IPS DF 4.7 (cell line): ENCODE results near the gene HAPLN1.

Source experiments
- DNase-seq: peaks from one replicate; pipeline ENCODE4 v3.0.0-alpha.2; 2013; ENCODE audit warnings: low spot score; ENCODE audit errors: extremely low read depth

Gene HAPLN1

DNA sequence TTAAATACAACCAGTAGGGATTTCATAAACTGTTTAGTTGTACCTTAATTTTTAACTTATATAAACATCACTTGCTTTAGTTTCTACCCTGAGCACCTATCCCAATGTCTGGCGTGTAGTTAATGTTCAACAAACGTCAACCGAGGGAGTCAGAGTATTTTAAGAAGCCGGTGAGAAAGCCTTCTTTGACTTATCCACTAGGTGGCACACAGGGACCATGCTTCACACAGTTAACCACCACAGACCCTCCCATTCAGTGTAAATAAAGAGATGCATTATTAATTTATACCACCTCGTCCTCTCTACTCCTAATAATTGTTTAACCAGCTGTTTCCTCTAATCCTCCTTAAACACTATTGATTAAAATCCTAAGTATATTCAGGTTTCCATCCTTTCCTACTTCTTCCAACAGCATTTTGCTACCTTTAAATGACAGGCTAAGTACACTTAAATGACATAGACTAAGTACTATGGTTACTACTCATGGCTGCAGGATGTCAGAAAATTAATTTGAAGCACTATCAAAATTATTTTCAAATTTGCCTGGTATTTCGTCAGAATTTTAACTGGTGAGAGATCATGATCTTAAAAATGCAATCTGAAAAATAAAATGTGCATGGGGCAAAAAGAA, 2.3 kb downstream of the HAPLN1 start:
- no peak for DNase-seq

DNA sequence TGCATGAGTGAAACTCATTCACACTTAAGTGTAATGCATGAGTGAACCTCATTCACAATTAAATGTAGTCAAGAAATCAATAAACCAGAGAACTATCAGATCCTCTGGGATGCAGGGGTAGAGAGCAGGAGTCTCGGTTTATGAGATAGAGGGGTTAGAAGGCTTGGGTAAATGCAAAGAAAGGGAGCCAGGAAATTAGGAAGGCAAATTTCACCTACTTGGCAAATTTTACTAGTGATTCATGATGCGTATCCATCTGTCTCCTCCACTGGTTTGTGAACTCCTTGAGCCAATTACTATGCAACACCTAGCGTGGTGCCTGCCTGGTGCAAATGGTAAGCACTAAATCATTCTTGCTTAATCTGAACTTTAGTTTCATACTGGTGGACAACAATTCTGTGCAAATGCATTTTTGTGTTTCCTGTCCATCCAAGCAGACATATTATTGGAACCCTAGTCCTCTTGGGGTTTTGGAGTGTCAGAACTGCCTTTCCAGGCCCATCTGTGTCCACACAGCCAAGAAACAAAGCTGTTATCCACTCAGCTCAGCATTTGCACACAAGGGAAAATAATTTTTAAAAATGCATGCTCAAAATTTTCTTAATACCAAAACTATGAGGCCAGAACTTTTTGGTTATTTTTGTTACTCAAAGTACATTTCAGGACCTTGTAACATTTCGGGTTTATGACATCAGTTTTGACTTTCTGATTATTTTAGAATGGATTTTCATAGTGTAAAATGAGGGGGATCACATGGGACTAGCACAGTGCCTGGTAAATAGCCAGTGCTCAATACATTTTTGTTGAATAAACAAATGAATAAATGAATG, 5.2 kb downstream of the HAPLN1 start:
- no peak for DNase-seq

DNA sequence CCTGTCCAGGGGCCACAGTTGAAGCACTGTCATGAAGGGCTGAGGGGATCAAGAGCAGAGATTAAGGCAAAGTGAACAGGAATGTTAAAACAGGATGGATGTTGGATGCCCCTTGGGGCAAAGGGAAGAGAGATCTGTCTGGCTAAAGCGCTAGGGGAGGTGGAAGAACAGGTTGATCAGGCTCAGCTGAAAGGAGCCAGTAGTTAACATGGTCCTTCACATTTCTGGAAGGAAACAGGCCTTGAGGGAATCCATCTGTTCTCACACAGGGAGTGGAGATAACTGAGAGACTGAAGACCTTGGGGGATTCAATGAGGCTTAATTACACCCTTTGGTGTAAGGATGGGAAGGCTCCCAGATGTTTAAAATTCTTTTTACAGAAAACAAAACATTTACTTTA, 5.8 kb downstream of the HAPLN1 start:
- DNase-seq, result no peak

DNA sequence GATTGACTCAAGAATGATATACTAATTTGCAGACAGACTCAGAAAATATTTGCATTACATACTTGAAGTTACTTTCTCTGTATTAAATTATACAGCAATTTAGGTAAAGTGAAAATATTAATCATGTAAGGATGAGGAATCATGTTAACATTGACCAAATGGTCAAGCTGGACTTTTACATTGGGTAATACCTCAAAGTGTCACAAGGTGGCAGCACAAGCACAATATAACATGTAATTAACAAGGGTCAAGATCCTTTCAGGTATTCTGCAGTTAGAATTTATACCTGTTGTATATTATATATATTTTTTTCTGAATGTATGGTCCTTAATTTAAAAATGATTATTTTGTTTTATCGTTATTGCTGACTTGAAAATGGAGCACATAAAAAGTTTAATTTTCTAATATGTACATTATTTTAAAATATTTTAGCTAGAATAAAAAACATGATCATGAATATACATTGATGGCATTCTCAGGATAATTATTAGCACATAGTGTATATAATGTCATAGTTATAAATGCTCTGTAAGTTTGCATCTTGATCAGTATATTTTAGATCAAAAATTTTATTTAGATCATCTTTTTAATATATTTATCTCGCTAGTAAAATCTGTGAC, 8.6 kb downstream of the HAPLN1 start:
- no peak for DNase-seq

DNA sequence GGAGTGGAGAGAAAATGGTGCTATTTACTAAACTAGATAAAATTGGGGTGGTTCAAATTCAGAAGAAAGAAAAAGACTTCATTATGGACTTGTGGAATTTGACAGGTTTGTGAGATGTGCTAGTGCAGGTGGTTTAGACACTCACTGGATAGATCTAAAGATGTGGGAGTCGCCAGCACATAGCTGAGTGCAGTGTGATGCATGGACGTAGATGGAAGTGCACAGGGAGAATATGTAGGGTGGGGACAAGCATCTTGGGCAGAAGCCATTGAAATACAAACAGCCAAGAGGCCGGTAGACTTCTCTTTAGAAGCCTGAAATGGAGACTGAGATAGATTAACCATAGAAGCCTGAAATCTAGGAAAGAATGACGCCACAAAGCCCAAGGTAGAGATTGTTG, 10.7 kb downstream of the HAPLN1 start:
- DNase-seq, result no peak

DNA sequence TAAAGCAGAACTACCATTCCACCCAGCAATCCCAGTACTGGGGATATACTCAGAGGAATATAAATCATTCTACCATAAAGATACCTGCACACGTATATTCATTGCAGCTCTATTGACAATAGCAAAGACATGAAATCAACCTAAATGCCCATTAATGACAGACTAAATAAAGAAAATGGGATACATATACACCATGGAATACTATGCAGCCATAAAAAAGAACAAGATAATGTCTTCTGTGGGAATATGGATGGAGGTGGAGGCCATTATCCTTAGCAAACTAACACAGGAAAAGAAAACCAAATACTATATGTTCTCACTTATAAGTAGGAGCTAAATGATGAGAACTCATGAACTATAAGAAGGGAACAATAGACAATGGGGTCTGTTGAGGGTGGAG, 12.5 kb downstream of the HAPLN1 start:
- no peak for DNase-seq

DNA sequence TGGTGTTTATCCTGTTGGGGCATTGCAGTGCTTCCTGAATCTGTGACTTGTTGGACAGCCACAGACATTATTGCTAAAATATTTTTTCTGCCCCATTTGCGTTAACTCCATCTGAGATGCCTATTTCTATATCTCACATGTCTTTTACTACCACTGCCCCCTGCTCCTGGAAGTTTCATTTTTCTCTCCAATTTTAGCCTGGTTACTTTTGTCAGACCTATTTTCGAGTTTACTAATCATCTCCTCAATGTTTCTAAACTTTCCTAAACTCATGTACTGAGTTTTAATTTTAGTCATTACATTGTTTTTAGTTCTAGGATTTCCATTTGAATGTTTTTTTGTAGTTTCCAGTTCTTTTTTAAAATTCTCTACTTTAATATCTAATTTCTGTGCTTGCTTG, 17.6 kb downstream of the HAPLN1 start:
- no peak for DNase-seq

DNA sequence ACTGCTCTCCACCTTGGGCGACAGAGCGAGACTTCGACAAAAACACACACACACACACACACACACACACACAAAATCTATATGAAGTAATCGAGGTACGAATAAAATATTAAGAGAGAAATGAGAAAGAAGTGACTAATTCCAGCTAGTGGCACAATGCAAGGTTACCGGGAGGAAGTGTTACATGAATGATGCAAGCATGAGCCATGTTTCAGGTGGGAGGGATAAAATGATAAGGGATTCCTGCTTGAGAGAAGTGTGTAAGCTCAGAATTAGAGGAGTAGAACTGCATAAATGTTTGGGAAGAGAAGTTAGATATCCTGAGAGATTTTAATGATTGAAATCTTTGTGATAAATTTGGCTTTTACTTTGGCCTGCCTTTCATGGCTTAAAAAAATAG, 18.8 kb downstream of the HAPLN1 start:
- DNase-seq, result no peak

DNA sequence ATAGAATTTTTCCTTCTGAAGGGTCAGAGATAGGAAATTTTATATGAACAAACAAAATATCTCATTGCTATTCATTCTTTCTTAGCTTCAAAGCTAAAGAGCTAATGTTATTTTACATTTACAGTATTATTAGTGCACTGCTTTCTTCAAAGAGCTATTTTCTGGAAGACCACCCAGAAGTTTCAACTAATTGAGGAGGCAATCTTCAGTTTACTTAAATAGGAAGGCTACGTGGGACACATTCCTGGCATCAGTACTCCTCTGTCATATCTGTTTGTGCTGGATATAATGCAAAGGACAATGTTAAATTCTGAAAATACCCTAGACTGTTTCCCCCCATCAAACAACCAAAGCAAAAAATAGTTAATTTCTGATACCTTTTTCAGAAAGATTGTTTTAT, 30.8 kb downstream of the HAPLN1 start:
- DNase-seq, result no peak

DNA sequence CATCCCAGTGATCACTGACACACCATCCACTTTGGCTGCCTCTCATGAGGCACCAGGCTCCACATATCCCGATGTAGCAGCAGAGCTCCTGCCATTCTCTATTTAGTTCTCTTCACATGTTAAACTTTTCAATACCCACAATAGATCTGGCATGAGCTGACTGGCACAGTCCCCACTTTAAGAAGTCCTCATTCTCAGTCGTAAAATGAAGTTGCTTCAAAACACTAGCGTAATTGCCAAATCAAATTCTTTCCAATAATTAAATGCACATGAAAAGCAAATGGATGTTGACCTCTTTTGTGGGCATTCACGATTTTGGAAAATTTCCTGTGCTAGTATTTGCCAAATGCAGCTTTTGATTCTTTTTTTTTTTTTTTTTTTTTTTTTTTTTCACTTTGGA, 32.4 kb downstream of the HAPLN1 start:
- no peak for DNase-seq

DNA sequence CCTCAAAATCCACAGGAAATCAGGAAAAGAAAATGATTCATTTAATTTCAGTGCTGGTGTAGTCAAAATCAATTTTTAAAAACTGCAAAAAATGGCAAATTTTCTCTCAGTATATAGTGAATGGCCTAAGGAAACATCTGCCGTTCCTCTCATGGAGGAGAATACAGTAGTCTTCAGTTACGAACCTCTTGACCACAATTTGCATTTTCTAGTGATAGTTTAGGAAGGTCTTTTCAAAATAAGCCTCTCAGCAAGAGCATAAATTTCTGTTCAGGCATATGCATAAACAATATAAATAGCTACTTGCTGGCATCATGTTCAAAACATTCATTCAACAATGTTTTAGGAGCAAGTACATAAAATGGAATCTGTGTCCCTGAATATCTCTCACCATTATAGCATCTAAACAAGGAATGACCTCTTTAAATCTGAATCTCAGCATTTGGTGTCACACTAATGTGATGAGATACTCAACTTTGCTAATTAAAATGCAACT, 33.5 kb downstream of the HAPLN1 start:
- no peak for DNase-seq

DNA sequence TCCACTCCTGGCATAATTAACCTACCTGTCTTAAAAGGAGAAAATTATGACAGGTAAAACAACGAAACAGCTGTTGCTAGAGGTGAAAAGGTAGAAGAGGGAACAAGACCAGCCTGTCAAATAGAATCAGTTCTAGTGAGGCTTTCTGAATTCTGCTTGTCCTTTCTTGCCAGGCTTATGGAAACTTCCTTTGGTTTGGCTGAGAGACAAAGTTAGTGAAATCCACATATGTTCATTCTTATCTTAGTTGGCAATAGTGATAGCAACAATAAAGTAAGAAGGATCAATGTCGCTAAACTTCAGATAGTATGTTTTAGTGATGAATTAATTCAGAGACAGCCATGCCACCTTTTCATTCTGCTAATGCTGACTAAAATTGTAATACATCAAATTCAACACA, 34.4 kb downstream of the HAPLN1 start:
- no peak for DNase-seq

DNA sequence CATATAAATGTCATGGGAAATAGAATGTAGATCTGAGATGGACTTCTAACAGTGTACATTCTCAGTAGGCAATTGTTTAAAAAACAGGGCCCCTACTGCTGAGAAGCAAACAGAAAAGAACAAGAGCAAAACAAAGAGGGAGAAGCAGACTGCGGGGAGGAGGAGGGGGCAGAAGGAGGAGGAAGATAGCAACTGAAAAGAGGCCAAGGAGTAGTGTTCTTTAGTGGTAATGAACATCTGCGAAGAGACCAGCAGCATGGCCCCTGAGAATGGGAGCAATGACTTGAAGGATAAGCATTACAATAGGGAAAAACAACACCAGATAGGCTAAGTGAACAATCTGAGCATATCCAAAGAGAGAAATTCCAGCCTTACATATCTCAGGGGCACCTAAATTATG, 36.8 kb downstream of the HAPLN1 start:
- no peak for DNase-seq

DNA sequence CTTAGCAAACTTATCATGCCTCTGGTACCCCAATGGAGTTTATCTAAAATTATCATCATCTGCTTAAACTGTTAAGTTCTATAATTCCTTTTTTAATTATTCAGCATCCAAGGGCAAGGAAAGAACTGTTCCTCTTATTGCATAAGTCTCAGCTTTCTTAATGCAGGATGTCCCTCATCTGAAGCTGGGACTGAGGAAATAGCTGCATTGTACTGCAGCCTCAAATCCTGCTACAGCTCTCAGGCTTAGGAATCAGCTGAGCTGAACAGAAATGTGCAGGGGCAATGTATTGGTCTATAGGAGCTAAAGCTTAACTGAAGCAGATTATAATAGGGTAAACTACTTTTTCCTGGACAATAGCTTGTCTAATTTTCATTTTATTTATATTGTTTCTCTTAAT, 48.0 kb downstream of the HAPLN1 start:
- no peak for DNase-seq

DNA sequence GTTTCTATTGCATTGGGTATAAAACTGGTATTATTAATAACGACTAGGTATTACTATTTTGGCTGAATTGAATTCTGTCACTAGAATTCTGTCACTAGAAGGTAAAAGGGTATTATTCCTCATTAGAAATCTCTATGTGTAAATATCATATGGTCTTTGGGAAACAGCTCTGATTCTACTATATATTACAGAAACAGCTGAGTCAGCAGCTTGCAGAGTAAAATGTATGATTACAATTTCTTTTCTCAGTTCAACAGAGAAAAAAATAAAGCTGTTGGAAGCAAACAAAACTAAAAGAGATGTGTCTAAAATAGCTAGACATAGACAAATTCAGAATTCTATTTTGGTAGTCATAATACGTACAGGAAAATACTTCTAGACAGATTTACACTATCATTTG, 48.5 kb downstream of the HAPLN1 start:
- no peak for DNase-seq

DNA sequence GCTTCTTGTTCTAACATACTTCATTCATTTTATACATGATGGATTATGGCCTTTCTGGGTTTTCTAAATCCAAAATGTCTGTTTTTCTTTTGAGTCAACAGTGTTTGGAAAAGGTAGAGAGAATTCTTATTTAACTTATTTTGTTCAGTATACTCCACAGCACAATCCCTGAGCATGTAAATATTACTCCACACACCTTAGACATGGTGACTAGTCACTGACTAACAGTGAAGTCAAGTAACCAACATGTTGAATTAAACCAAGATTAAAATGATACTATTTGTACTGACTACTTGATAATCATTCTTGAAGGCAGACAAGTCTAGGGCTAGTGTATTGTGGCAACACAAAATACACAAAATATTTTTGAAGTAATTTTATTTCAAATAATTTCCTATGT, 55.0 kb downstream of the HAPLN1 start:
- DNase-seq, result no peak

DNA sequence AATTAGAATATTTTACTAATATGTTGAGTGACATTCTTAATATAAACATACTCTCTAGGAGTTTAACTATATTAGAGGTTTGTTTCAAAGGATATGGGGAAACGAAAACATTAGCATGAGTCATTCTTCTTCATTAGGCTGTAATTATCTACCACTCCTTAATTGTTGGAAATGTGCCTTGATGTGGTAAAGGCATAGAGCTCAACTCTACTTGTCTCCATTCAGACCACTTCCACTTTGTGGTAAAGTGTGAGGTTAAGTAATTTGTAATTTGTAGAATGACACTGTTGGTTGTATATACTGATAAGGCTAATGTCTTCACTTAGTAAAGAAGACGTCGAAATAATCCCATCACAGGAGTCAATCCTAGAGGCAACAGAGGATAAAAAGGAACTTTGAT, 58.1 kb downstream of the HAPLN1 start:
- DNase-seq, result no peak

DNA sequence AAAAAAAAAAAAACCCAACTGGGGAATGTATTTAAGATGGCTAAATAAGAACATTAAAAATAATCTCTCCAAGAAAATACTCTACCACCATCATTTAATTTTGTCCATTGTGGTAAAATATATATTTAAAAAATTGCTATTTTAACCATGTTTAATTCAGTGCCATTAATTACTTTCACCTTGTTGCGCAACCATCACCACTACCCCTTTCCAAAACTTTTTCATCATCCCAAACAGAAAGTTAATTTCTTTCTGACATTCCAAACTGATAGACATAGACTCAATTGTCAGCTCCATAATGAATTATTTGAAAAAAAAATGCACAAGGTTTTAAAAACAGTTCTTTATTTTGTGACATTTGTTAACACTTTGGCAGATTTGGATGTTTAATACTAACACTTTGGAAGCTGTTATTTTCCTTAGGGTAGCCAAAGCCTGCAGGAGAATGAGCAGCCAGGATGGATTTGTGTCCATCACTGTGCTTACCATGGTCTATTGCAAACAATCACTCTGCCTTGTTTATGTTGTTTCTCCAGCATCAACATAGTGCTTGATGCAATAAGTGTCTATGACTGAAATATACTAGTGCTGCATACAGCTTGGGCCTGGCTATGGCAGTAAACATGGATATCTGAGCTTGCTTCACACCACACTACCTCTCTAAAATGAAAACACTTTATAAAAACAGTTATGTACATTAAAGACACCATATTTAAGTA, 62.7 kb downstream of the HAPLN1 start:
- no peak for DNase-seq

DNA sequence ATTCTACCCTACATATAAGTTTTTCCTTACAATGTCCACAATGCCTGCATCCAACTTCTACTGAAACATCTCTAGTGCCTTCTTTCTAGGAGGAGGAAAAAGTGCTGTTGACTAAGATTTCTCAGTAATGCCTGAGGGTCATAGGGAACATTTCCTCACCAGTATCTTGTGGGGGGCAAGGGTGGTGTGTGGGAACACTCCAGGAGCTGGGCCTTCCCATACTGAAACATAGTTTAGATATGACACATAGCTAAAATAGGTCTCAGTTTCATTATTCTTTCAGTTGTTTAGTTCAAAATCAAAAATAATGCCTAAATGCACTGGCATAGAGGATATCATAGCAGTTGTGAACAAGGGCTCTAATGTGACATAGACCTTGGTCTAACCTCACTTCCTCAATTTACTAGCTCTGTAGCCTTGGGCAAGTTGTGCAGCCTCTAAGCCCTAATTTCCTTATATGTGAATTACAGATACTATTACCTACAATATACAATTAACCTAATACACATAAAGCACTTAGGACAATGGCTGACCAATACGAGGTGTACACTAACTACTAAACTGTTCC, 66.1 kb downstream of the HAPLN1 start:
- DNase-seq, result no peak

DNA sequence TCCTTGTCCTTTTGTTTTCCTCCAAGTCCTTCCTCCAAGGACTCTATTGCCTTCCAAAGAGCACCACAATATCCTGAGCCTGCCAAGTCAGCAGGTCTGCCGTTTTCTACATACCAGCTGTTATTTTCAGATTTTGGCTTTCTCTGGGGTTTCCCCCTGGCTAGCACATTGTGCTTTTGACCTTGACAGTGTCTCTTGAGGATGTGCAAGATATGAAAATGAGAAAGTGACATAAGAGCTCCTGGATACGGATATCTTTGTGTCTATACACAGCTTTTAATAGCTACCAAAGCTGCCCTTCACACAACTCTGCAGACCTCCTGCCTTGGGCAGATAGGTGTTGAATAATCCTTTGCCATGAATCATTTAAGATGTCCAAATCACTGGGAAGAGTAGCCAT, 67.0 kb downstream of the HAPLN1 start:
- no peak for DNase-seq

DNA sequence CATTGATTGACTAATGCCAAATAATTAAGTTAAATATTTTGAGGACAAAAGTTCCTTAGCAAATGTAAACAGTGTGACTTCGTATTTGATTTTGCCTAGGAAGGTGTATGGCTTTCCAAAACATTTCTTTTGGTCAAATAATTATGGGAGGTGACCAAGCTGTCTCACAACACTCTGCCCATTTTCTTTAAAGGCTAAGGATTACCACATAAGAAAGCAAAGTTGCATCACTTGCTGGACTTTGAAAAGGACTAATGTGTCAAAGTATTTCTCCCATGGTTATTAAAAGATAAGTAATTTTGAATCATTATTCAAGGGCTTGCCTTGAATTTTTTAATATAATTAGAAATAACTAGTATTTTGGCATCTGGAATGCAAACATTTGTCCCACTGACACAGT, 74.7 kb downstream of the HAPLN1 start:
- DNase-seq, result no peak

DNA sequence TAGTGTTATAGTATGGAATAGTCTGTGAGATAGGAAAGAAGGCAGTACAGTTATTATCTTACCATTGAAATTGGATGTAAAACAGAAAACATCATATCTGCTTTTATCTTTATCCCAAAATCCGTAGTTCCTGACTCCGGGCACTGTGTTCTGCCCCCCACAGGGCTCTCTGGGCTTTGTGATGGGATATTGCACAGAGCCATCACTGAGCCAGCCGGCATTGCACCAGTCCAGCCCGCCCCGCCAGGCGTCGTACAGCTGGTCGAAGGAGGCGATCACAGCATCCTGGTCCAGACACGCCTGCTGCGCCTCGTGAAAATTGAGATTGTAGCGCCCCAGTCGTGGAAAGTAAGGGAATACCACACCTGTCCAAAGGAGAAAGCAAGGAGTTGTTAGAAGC, 76.4 kb downstream of the HAPLN1 start:
- no peak for DNase-seq
